PFSK-1 (cell line): ENCODE results near the gene RHBG.

Experiments
- FOXP2 ChIP-seq: optimal IDR thresholded peaks from 2 replicates; pipeline ENCODE3; 2011; ENCODE audit warnings: borderline replicate concordance, control low read depth, inconsistent platforms; ENCODE audit not compliant: insufficient read depth; ENCODE audit errors: extremely low read length, extremely low read depth
- POLR2AphosphoS5 ChIP-seq: IDR thresholded peaks from 2 replicates; pipeline ENCODE4 v1.6.1; 2012; ENCODE audit warnings: low read depth, mild to moderate bottlenecking, control low read depth, low read length, moderate library complexity
- REST ChIP-seq, 2 experiments: IDR thresholded peaks; 2 replicates each; pipeline versions ENCODE4 v1.6.1 to v1.8.0; 2011 to 2012; ENCODE audit warnings: low read depth in 2 of 2, low read length in 2 of 2, control low read depth in 1 of 2, inconsistent platforms in 1 of 2, mild to moderate bottlenecking in 1 of 2, moderate library complexity in 1 of 2; ENCODE audit not compliant: insufficient read depth in 1 of 2
- SIN3A ChIP-seq: IDR thresholded peaks from 2 replicates; pipeline ENCODE4 v1.6.1; 2012; ENCODE audit warnings: mild to moderate bottlenecking, low read length, moderate library complexity, borderline replicate concordance; ENCODE audit not compliant: insufficient read depth
- TAF1 ChIP-seq: IDR thresholded peaks from 2 replicates; pipeline ENCODE4 v1.6.1; 2012; ENCODE audit warnings: low read length, control low read depth, borderline replicate concordance; ENCODE audit not compliant: insufficient read depth

RHBG gene

GRCh38 chr1:156347331-156347730 is 21.7 kb upstream of the RHBG start:
- TF ChIP-seq FOXP2 (no peak), REST (IDR thresholded peaks at IDR 0.05; ENCODE audit: insufficient read depth in 1 of 2, low read depth in 2 of 2, low read length in 2 of 2) (no peak), POLR2AphosphoS5 (no peak), SIN3A (no peak), TAF1 (no peak)

GRCh38 chr1:156356262-156356874 is 12.6 kb upstream of the RHBG start:
- TF ChIP-seq REST (IDR thresholded peaks at IDR 0.05; ENCODE audit: insufficient read depth in 1 of 2, low read depth in 2 of 2, low read length in 2 of 2) (no peak), SIN3A (no peak), POLR2AphosphoS5 (no peak), TAF1 (no peak), FOXP2 (no peak)

- TF ChIP-seq REST (IDR thresholded peaks at IDR 0.05; ENCODE audit: insufficient read depth in 1 of 2, low read depth in 2 of 2, low read length in 2 of 2): no peak
- TF ChIP-seq FOXP2: peak; percentile 20
These were observed 12.0 kb upstream of the RHBG start for GRCh38 chr1:156356875-156357534.

GRCh38 chr1:156357977-156358376 is 11.0 kb upstream of the RHBG start:
- no peak for TF ChIP-seq TAF1
- TF ChIP-seq POLR2AphosphoS5: no peak
- no peak for TF ChIP-seq REST (IDR thresholded peaks at IDR 0.05; ENCODE audit: insufficient read depth in 1 of 2, low read depth in 2 of 2, low read length in 2 of 2)
- TF ChIP-seq FOXP2: no peak
- TF ChIP-seq SIN3A: no peak

- TF ChIP-seq POLR2AphosphoS5 (no peak), TAF1 (no peak), REST (IDR thresholded peaks at IDR 0.05; ENCODE audit: insufficient read depth in 1 of 2, low read depth in 2 of 2, low read length in 2 of 2) (no peak), FOXP2 (no peak), SIN3A (no peak)
These were observed 10.4 kb upstream of the RHBG start for GRCh38 chr1:156358641-156359040.
